Measurements from ENCODE around the gene MYMX. TPM values are rescaled to one million over a fixed set of nuclear protein-coding genes. Genes with fewer than 3 reads are reported as not detected.
A peak's percentile ranks its signal among the peaks of the same experiment; 100 is the strongest.

Gene MYMX
- total RNA-seq, 1 donor from 2014 or later: not detected

DNA sequence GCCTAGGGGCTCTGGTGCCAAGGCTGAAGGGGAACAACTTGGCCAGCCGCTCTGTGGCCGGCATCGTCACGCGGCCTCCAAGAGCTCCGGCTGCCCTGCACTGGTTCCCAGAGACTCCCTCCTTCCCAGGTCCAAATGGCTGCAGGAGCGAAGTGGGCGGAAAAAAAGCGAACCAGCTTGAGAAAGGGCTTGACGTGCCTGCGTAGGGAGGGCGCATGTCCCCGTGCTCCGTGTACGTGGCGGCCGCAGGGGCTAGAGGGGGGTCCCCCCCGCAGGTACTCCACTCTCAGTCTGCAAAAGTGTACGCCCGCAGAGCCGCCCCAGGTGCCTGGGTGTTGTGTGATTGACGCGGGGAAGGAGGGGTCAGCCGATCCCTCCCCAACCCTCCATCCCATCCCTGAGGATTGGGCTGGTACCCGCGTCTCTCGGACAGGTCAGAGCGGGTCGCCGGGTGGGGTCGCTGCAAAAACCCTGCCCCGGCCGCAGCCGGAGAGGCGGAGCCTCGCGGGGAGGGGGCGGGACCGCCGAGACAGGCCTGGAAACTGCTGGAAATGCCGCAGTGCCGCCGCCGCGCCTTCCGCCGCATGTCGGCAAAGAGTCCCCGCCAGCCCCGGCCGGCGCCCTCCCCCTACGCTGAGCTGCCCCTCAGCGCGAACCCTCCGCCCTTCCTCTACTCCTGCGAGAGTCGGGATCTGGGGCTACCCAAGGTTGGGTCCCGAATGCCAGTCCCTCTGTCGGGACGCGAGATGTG, 29.4 kb downstream of the MYMX start:
- Histone ChIP-seq H3K9ac (ENCODE audit: low read length) (peak overlapping the region; percentile 100), H3K79me2 (ENCODE audit: insufficient read depth, low read length) (peaks cover 47% of the 10 kb centered on the region), H3K36me3 (ENCODE audit: insufficient read depth, low read length) (peaks cover 31% of the 10 kb centered on the region), H3K27ac (ENCODE audit: low read depth, low read length) (peak overlapping the region; percentile 92), H3K9me3 (ENCODE audit: insufficient read depth, low read depth, low read length) (no peaks in the 10 kb centered on the region), H3K4me1 (ENCODE audit: insufficient read depth, low read length) (peaks cover 17% of the 10 kb centered on the region), H3K4me2 (ENCODE audit: low read length) (peak overlapping the region; percentile 93), H3K27me3 (ENCODE audit: insufficient read depth, low read length) (no peaks in the 10 kb centered on the region), H4K20me1 (ENCODE audit: insufficient read depth, low read length) (peaks cover 42% of the 10 kb centered on the region), H2AFZ (ENCODE audit: low read depth, low read length) (peak overlapping the region; percentile 93), H3K4me3 (ENCODE audit: insufficient read depth, low read depth, low read length) (peak overlapping the region; percentile 100)
- no peak for TF ChIP-seq EZH2 (IDR thresholded peaks at IDR 0.05; ENCODE audit: insufficient read depth, low read length)
- TF ChIP-seq, protein P1, sequence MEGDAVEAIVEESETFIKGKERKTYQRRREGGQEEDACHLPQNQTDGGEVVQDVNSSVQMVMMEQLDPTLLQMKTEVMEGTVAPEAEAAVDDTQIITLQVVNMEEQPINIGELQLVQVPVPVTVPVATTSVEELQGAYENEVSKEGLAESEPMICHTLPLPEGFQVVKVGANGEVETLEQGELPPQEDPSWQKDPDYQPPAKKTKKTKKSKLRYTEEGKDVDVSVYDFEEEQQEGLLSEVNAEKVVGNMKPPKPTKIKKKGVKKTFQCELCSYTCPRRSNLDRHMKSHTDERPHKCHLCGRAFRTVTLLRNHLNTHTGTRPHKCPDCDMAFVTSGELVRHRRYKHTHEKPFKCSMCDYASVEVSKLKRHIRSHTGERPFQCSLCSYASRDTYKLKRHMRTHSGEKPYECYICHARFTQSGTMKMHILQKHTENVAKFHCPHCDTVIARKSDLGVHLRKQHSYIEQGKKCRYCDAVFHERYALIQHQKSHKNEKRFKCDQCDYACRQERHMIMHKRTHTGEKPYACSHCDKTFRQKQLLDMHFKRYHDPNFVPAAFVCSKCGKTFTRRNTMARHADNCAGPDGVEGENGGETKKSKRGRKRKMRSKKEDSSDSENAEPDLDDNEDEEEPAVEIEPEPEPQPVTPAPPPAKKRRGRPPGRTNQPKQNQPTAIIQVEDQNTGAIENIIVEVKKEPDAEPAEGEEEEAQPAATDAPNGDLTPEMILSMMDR (IDR thresholded peaks at IDR 0.05; ENCODE audit: insufficient read depth, low read depth, low read length): peak; percentile 6
- peaks cover 24% of the 10 kb centered on the region for H3K36me3 Mint-ChIP-seq (ENCODE audit: low read depth, unreplicated experiment)
- peak overlapping the region; percentile 98 for H3K27ac Mint-ChIP-seq (ENCODE audit: unreplicated experiment)
- peak overlapping the region; percentile 98 for H3K4me3 Mint-ChIP-seq (ENCODE audit: unreplicated experiment)
- H3K27me3 Mint-ChIP-seq (ENCODE audit: low read depth, unreplicated experiment): no peaks in the 10 kb centered on the region
- H3K9me3 Mint-ChIP-seq (ENCODE audit: unreplicated experiment): peaks cover 3% of the 10 kb centered on the region
- H3K4me1 Mint-ChIP-seq (ENCODE audit: low read depth, unreplicated experiment): peaks cover 25% of the 10 kb centered on the region
- peak; percentile 75 for DNase-seq (ENCODE audit: low read depth)
- FAIRE-seq: no peak

DNA sequence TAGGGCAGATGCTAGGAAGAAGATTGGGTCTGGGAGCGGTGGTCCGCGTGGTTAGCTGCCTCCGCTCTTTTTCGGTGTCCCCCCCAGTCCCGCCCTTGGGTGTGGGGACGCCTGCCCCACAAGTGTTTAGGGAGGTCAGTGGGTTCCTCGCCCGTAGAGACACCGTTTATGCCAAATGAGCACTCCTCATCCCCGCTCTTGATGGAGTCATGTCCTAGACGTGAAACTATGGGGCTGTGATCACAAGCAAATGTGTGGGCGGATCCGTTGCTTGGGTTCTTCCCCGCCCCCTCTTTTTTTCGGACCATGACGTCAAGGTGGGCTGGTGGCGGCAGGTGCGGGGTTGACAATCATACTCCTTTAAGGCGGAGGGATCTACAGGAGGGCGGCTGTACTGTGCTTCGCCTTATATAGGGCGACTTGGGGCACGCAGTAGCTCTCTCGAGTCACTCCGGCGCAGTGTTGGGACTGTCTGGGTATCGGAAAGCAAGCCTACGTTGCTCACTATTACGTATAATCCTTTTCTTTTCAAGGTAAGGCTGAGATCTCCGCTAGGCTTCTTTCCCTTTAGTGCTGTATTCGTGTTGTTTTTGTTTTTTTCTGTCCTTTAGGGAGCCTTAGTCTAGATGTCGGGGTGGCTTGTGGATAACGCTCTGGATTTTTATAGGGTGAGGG, 30.1 kb downstream of the MYMX start, which contains the start of gene HSP90AB1:
TSS of gene HSP90AB1 (plus strand) at position 439 of the 675 bp plus-strand sequence. CDS start 1,529 bp downstream, outside the sequence.
- FAIRE-seq (no peak), DNase-seq (ENCODE audit: low read depth) (peak; percentile 100)
- no peaks in the 10 kb centered on the region for H3K9me3 ChIP-seq (ENCODE audit: insufficient read depth, low read depth, low read length)
- no peak for TF ChIP-seq EZH2 (IDR thresholded peaks at IDR 0.05; ENCODE audit: insufficient read depth, low read length)
- TF ChIP-seq, protein P1 (IDR thresholded peaks at IDR 0.05; ENCODE audit: insufficient read depth, low read depth, low read length): no peak
- peaks cover 17% of the 10 kb centered on the region for H3K4me1 ChIP-seq (ENCODE audit: insufficient read depth, low read length)
- H3K27ac Mint-ChIP-seq (ENCODE audit: unreplicated experiment): peak within 1 kb of the TSS; percentile 98
- H3K79me2 ChIP-seq (ENCODE audit: insufficient read depth, low read length): peaks cover 54% of the 10 kb centered on the region
- H3K36me3 ChIP-seq (ENCODE audit: insufficient read depth, low read length): peaks cover 37% of the 10 kb centered on the region
- H3K36me3 Mint-ChIP-seq (ENCODE audit: low read depth, unreplicated experiment): peaks cover 30% of the 10 kb centered on the region
- peak within 1 kb of the TSS; percentile 100 for H3K9ac ChIP-seq (ENCODE audit: low read length)
- peak within 1 kb of the TSS; percentile 92 for H3K27ac ChIP-seq (ENCODE audit: low read depth, low read length)
- H3K27me3 ChIP-seq (ENCODE audit: insufficient read depth, low read length): no peaks in the 10 kb centered on the region
- peaks cover 49% of the 10 kb centered on the region for H4K20me1 ChIP-seq (ENCODE audit: insufficient read depth, low read length)
- H3K9me3 Mint-ChIP-seq (ENCODE audit: unreplicated experiment): peaks cover 3% of the 10 kb centered on the region
- peak within 1 kb of the TSS; percentile 98 for H3K4me3 Mint-ChIP-seq (ENCODE audit: unreplicated experiment)
- peak within 1 kb of the TSS; percentile 93 for H3K4me2 ChIP-seq (ENCODE audit: low read length)
- peak within 1 kb of the TSS; percentile 93 for H2AFZ ChIP-seq (ENCODE audit: low read depth, low read length)
- H3K27me3 Mint-ChIP-seq (ENCODE audit: low read depth, unreplicated experiment): no peaks in the 10 kb centered on the region
- H3K4me1 Mint-ChIP-seq (ENCODE audit: low read depth, unreplicated experiment): peaks cover 30% of the 10 kb centered on the region
- peak within 1 kb of the TSS; percentile 100 for H3K4me3 ChIP-seq (ENCODE audit: insufficient read depth, low read depth, low read length)
